ENCODE data around the gene TTLL3. TPM values are rescaled to one million over a fixed set of nuclear protein-coding genes. Genes with fewer than 3 reads are reported as not detected.

Gene TTLL3
- total and polyA plus RNA-seq, 11 donors = 4.7 to 30.3 (median 11.8) TPM

GRCh38 chr3:9820946-9821345, 10.9 kb downstream of the TTLL3 start:
- ATAC-seq = peak in 1 of 4 donors; percentile 36
- H3K27ac ChIP-seq = no peak overlapping the region
- TF ChIP-seq POLR2A (IDR thresholded peaks at IDR 0.05) (no peak), CTCF (IDR thresholded peaks at IDR 0.05) (no peak)
- intact Hi-C loops (cut with DNase I) = no loop called here
- H3K36me3 ChIP-seq = peaks cover 0 to 33% (median 6%) of the 10 kb centered on the region in 9 donors
- no peaks in the 10 kb centered on the region for H3K9me3 ChIP-seq
- H3K27me3 ChIP-seq = no peaks in the 10 kb centered on the region
- WGBS, 4 donors = 70 to 78% (median 74%) methylated on average over 2 of the region's 2 CpGs
- no peak overlapping the region for H3K4me3 ChIP-seq
- no peaks in the 10 kb centered on the region for H3K4me1 ChIP-seq
- DNase-seq = peak in 1 of 5 donors; percentile 1

GRCh38 chr3:9825451-9826040, 15.5 kb downstream of the TTLL3 start:
- Histone ChIP-seq H3K27me3 (no peaks in the 10 kb centered on the region), H3K4me3 (no peak overlapping the region), H3K9me3 (no peaks in the 10 kb centered on the region), H3K27ac (no peak overlapping the region), H3K36me3 (peaks cover 0 to 47% (median 23%) of the 10 kb centered on the region in 9 donors), H3K4me1 (no peaks in the 10 kb centered on the region)
- WGBS, 4 donors = 57 to 81% (median 75%) methylated on average over 7 to 14 of the region's 14 CpGs
- DNase-seq (no peak), ATAC-seq (no peak)
- intact Hi-C loops (cut with DNase I) = no loop called here
- TF ChIP-seq CTCF (IDR thresholded peaks at IDR 0.05) (no peak), POLR2A (IDR thresholded peaks at IDR 0.05) (no peak)

- no peaks in the 10 kb centered on the region for H3K9me3 ChIP-seq
- no peaks in the 10 kb centered on the region for H3K27me3 ChIP-seq
- TF ChIP-seq POLR2A (IDR thresholded peaks at IDR 0.05) (no peak), CTCF (IDR thresholded peaks at IDR 0.05) (peak in 1 of 12 donors; percentile 14)
- no peak overlapping the region for H3K4me3 ChIP-seq
- 81 to 83% (median 82%) methylated on average over 20 of the region's 20 CpGs for WGBS, 4 donors
- intact Hi-C loops (cut with DNase I) = no loop called here
- DNase-seq (peak in 1 of 5 donors; percentile 7), ATAC-seq (peak in 2 of 4 donors; percentile 7 to 21)
- no peak overlapping the region for H3K27ac ChIP-seq
- H3K36me3 ChIP-seq = peaks cover 0 to 56% (median 29%) of the 10 kb centered on the region in 9 donors
- H3K4me1 ChIP-seq = no peaks in the 10 kb centered on the region
These were observed 16.9 kb downstream of the TTLL3 start for GRCh38 chr3:9826815-9827573.
